PC-3 (cell line): Measurements from ENCODE around the gene TROAP. TPM values are rescaled to one million over a fixed set of nuclear protein-coding genes. Genes with fewer than 3 reads are reported as not detected.
A peak's percentile ranks its signal among the peaks of the same experiment; 100 is the strongest.

ENCODE experiments used
- ATAC-seq: fragments of 200-7000 bp; cut with Tn5 transposase; 2 replicates; pipeline ENCODE4 v1.9.1; 2020; ENCODE audit warnings: mild to moderate bottlenecking, moderate library complexity
- BruUV-seq: library from RNA; stranded (reverse); fragments of 400-500 nt; replicated peaks from 2 replicates; lab custom pipeline; 2021; lab: Mats Ljungman, UMichigan
- CTCF ChIA-PET: fragments of 300-600 bp; sonication (Branson Sonifier 250); formaldehyde crosslinking; loops from one replicate; lab custom pipeline; 2022; ENCODE audit warnings: antibody characterized with exemption; lab: Charles Lee
- POLR2A ChIA-PET: fragments of 300-600 bp; sonication (Branson Sonifier 250); formaldehyde crosslinking; loops from one replicate; lab custom pipeline; 2022; ENCODE audit warnings: antibody characterized with exemption; ENCODE audit not compliant: unreplicated experiment; lab: Charles Lee
- DNase-seq: peaks from one replicate; pipeline ENCODE4 v3.0.0-alpha.2; 2015
- H2AFZ ChIP-seq: fragments of 300-600 bp; sonication (generic); 2 replicates; pipeline ENCODE4 v1.6.0; 2016; ENCODE audit warnings: antibody characterized with exemption, low read length
- H3F3A ChIP-seq: fragments of 300-600 bp; sonication (generic); one replicate; pipeline ENCODE4 v1.6.0; 2017; ENCODE audit warnings: antibody characterized with exemption, low read length, control low read depth, mild to moderate bottlenecking; ENCODE audit not compliant: unreplicated experiment
- H3K27ac ChIP-seq: fragments of 300-600 bp; sonication (generic); 2 replicates; pipeline ENCODE4 v1.5.1; 2016; ENCODE audit warnings: mild to moderate bottlenecking, low read length
- H3K27me3 ChIP-seq: fragments of 300-600 bp; sonication (generic); 2 replicates; pipeline ENCODE4 v1.6.1; 2016; ENCODE audit warnings: low read length, mixed read lengths
- H3K36me3 ChIP-seq: fragments of 300-600 bp; sonication (generic); 2 replicates; pipeline ENCODE4 v1.6.1; 2016; ENCODE audit warnings: low read depth, mixed run types, low read length, mixed read lengths
- H3K4me1 ChIP-seq: fragments of 300-600 bp; sonication (generic); 2 replicates; pipeline ENCODE4 v1.5.1; 2016; ENCODE audit warnings: low read length; ENCODE audit not compliant: insufficient read depth
- H3K4me2 ChIP-seq: fragments of 300-600 bp; sonication (generic); 2 replicates; pipeline ENCODE4 v1.6.0; 2016; ENCODE audit warnings: low read length
- H3K4me3 ChIP-seq: fragments of 300-600 bp; sonication (generic); 2 replicates; pipeline ENCODE4 v1.5.1; 2016; ENCODE audit warnings: mild to moderate bottlenecking, low read length, mixed read lengths
- H3K79me2 ChIP-seq: fragments of 300-600 bp; sonication (generic); 2 replicates; pipeline ENCODE4 v1.6.1; 2017; ENCODE audit warnings: low read length, mixed read lengths
- H3K9ac ChIP-seq: fragments of 300-600 bp; sonication (generic); 2 replicates; pipeline ENCODE4 v1.6.0; 2016; ENCODE audit warnings: mild to moderate bottlenecking, low read length
- H3K9me2 ChIP-seq: fragments of 300-600 bp; sonication (generic); replicated peaks from 2 replicates; pipeline ENCODE4 v1.6.1; 2016; ENCODE audit warnings: mixed run types, low read length, mixed read lengths
- H3K9me3 ChIP-seq: fragments of 300-600 bp; sonication (generic); 2 replicates; pipeline ENCODE4 v1.6.1; 2016; ENCODE audit warnings: low read length, mixed read lengths
- H4K20me1 ChIP-seq: fragments of 300-600 bp; sonication (generic); 2 replicates; pipeline ENCODE4 v1.6.1; 2016; ENCODE audit warnings: low read length, mixed read lengths
- EZH2 ChIP-seq: fragments of 300-600 bp; sonication (generic); IDR thresholded peaks from one replicate; pipeline ENCODE4 v1.6.1; 2017; ENCODE audit warnings: antibody characterized with exemption, mild to moderate bottlenecking, low read length; ENCODE audit not compliant: unreplicated experiment
- EZH2phosphoT487 ChIP-seq: fragments of 300-600 bp; sonication (generic); IDR thresholded peaks from 2 replicates; pipeline ENCODE4 v1.6.1; 2018; ENCODE audit warnings: mild to moderate bottlenecking, antibody characterized with exemption, low read length, borderline replicate concordance
- intact Hi-C: fragments of 100-400 bp; cut with micrococcal nuclease; formaldehyde crosslinking; loops from 2 replicates; pipeline ENCODE4 v1.9.0; 2023
- total RNA-seq: library from RNA; depleted of rRNA; stranded (reverse); fragments of >200 nt; gene quantifications from 2 replicates; pipeline ENCODE4 v1.2.3, GENCODE V29; 2014
- TF ChIP-seq, protein P1 (sequence below): fragments of 300-600 bp; sonication (generic); conservative IDR thresholded peaks from 2 replicates; pipeline ENCODE4 v1.5.1; 2017; ENCODE audit warnings: antibody characterized with exemption, low read depth, mild to moderate bottlenecking, low read length

TROAP gene
- total RNA-seq, 1 experiment from 2014 or later, result 103 TPM

- intact Hi-C loops, result no loop called here
- DNase-seq (no peak), ATAC-seq (no peak)
- Histone ChIP-seq H3F3A (no peaks in the 10 kb centered on the region), H3K27me3 (peaks cover 21% of the 10 kb centered on the region), H3K36me3 (no peaks in the 10 kb centered on the region), H3K4me3 (no peak overlapping the region), H3K9me3 (no peaks in the 10 kb centered on the region), H3K9ac (no peak overlapping the region), H3K4me2 (0 out of 2 replicates have a peak overlapping the region, but pooled peaks have one; percentile 18), H3K79me2 (peaks cover 7% of the 10 kb centered on the region; the same call in 1 of the 2 replicates), H3K4me1 (peaks cover 29% of the 10 kb centered on the region), H3K27ac (no peak overlapping the region), H3K9me2 (no peaks in the 10 kb centered on the region), H2AFZ (no peak overlapping the region), H4K20me1 (no peaks in the 10 kb centered on the region)
- no peak for TF ChIP-seq EZH2phosphoT487
- TF ChIP-seq EZH2, result no peak
- TF ChIP-seq, protein P1, sequence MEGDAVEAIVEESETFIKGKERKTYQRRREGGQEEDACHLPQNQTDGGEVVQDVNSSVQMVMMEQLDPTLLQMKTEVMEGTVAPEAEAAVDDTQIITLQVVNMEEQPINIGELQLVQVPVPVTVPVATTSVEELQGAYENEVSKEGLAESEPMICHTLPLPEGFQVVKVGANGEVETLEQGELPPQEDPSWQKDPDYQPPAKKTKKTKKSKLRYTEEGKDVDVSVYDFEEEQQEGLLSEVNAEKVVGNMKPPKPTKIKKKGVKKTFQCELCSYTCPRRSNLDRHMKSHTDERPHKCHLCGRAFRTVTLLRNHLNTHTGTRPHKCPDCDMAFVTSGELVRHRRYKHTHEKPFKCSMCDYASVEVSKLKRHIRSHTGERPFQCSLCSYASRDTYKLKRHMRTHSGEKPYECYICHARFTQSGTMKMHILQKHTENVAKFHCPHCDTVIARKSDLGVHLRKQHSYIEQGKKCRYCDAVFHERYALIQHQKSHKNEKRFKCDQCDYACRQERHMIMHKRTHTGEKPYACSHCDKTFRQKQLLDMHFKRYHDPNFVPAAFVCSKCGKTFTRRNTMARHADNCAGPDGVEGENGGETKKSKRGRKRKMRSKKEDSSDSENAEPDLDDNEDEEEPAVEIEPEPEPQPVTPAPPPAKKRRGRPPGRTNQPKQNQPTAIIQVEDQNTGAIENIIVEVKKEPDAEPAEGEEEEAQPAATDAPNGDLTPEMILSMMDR, result no peak
- BruUV-seq, result no TSS peak
- ChIA-PET POLR2A (no interaction called here), CTCF (interaction anchor here (0.6 kb wide), 1 partner anchor 28 kb away, joined by 3 read pairs; no protein-coding TSS in a partner anchor)
Measured at GRCh38 chr12:49349266-49349665, 26.2 kb downstream of the TROAP start.

DNA sequence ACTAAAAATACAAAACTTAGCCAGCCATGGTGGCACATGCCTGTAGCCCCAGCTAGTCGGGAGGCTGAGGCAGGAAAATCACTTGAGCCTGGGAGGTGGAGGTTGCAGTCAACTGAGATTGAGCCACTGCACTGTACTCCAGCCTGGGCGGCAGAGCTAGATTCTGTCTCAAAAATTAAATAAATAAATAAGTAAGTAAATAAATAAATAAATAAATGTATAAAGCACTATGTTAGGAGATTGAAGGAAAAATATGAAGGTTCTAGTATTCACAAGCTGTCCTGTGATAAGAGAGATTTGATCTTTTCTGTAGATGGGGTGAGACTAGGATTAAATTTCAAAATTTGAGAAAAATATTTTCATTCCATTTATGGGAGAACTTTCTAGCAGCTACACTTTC is 29.3 kb downstream of the TROAP start:
- no peaks in the 10 kb centered on the region for H3K9me3 ChIP-seq
- H3K9ac ChIP-seq, result no peak overlapping the region
- H2AFZ ChIP-seq, result no peak overlapping the region
- intact Hi-C loops, result no loop called here
- no TSS peak for BruUV-seq
- POLR2A ChIA-PET, result interaction anchor here (0.5 kb wide), 1 partner anchor 65 kb away, joined by 5 read pairs; no protein-coding TSS in a partner anchor
- ATAC-seq (no peak), DNase-seq (no peak)
- no peaks in the 10 kb centered on the region for H3F3A ChIP-seq
- no peak overlapping the region for H3K4me3 ChIP-seq
- peaks cover 7% of the 10 kb centered on the region; the same call in 1 of the 2 replicates for H3K79me2 ChIP-seq
- no peak overlapping the region for H3K4me2 ChIP-seq
- H4K20me1 ChIP-seq, result no peaks in the 10 kb centered on the region
- H3K27me3 ChIP-seq, result no peaks in the 10 kb centered on the region
- TF ChIP-seq, protein P1, result no peak
- no peak for TF ChIP-seq EZH2
- TF ChIP-seq EZH2phosphoT487, result no peak
- peaks cover 17% of the 10 kb centered on the region for H3K4me1 ChIP-seq
- no peaks in the 10 kb centered on the region for H3K36me3 ChIP-seq
- CTCF ChIA-PET, result no interaction called here
- no peak overlapping the region for H3K27ac ChIP-seq
- no peaks in the 10 kb centered on the region for H3K9me2 ChIP-seq

GRCh38 chr12:49355913-49356312 is 32.9 kb downstream of the TROAP start:
- ChIA-PET POLR2A (no interaction called here), CTCF (no interaction called here)
- DNase-seq (no peak), ATAC-seq (no peak)
- Histone ChIP-seq H3K27me3 (no peaks in the 10 kb centered on the region), H3K4me3 (no peak overlapping the region), H3K4me2 (no peak overlapping the region), H3K79me2 (no peaks in the 10 kb centered on the region), H3F3A (no peaks in the 10 kb centered on the region), H3K27ac (no peak overlapping the region), H2AFZ (no peak overlapping the region), H3K36me3 (no peaks in the 10 kb centered on the region), H3K9ac (no peak overlapping the region), H4K20me1 (no peaks in the 10 kb centered on the region), H3K9me3 (no peaks in the 10 kb centered on the region), H3K9me2 (no peaks in the 10 kb centered on the region), H3K4me1 (peaks cover 21% of the 10 kb centered on the region)
- no peak for TF ChIP-seq EZH2
- TF ChIP-seq EZH2phosphoT487, result no peak
- TF ChIP-seq, protein P1, result no peak
- no TSS peak for BruUV-seq
- intact Hi-C loops, result no loop called here
